HepG2 (cell line): ENCODE measurements around the gene EVI2B.

Experiments used
- BHLHE40 ChIP-seq: IDR thresholded peaks from 2 replicates; pipeline ENCODE4 v1.6.1; 2011; ENCODE audit warnings: low read length, improper control_type of control experiment
- DPF2 ChIP-seq: sonication (generic); formaldehyde crosslinking; IDR thresholded peaks from 2 replicates; pipeline ENCODE4 v1.4.0; 2020; ENCODE audit warnings: mild to moderate bottlenecking, low read depth, missing genetic modification reagents, borderline replicate concordance
- FLYWCH1 ChIP-seq: sonication (generic); formaldehyde crosslinking; IDR thresholded peaks from 2 replicates; pipeline ENCODE4 v1.8.1; 2023; ENCODE audit warnings: mild to moderate bottlenecking, missing genetic modification reagents
- FOXO4 ChIP-seq: sonication (generic); formaldehyde crosslinking; conservative IDR thresholded peaks from 2 replicates; pipeline ENCODE4 v1.8.1; 2023; ENCODE audit warnings: missing genetic modification reagents
- PHF5A ChIP-seq: IDR thresholded peaks from one replicate; pipeline ENCODE4 v1.6.1; 2018; ENCODE audit warnings: low read depth, missing genetic modification reagents; ENCODE audit not compliant: unreplicated experiment
- ZFX ChIP-seq: sonication (generic); formaldehyde crosslinking; IDR thresholded peaks from 2 replicates; pipeline ENCODE4 v1.4.0; 2020; ENCODE audit warnings: mild to moderate bottlenecking, low read depth, missing genetic modification reagents, moderate library complexity
- ZNF121 ChIP-seq: sonication (generic); formaldehyde crosslinking; IDR thresholded peaks from 2 replicates; pipeline ENCODE4 v1.5.0; 2020; ENCODE audit warnings: mild to moderate bottlenecking, missing genetic modification reagents

GRCh38 chr17:31291820-31292219 lies 22.0 kb downstream of the EVI2B start:
- no peak for TF ChIP-seq PHF5A (CRISPR knock-in tag)
- no peak for TF ChIP-seq DPF2
- TF ChIP-seq FLYWCH1 (CRISPR knock-in tag): no peak
- no peak for TF ChIP-seq BHLHE40
- no peak for TF ChIP-seq FOXO4 (CRISPR knock-in tag)
- no peak for TF ChIP-seq ZNF121 (CRISPR knock-in tag)
- no peak for TF ChIP-seq ZFX
